WERI-Rb-1 (cell line): Measurements from ENCODE around the gene POU6F2.
"Not testable (repeated sequence)": the region's sequence is repeated elsewhere in the genome, so short reads cannot be mapped to it uniquely, and the experiment has no call there.

Source experiments
- DNase-seq: peaks from one replicate; pipeline ENCODE4 v3.0.0-alpha.2; 2020
- H3K27ac ChIP-seq: fragments of 250-450 bp; sonication (Bioruptor Pico); 2 replicates; pipeline ENCODE4 v1.5.1; 2020; ENCODE audit warnings: mild to moderate bottlenecking, moderate library complexity
- H3K27me3 ChIP-seq: fragments of 250-450 bp; sonication (Bioruptor Pico); 2 replicates; pipeline ENCODE4 v1.5.1; 2021; ENCODE audit warnings: mild to moderate bottlenecking, low read depth, moderate library complexity; ENCODE audit not compliant: insufficient read depth, severe bottlenecking
- H3K36me3 ChIP-seq: fragments of 250-450 bp; sonication (Bioruptor Pico); 2 replicates; pipeline ENCODE4 v1.5.1; 2020; ENCODE audit warnings: mild to moderate bottlenecking, moderate library complexity
- H3K4me3 ChIP-seq: 2 replicates; pipeline ENCODE4 v1.5.1; 2011; ENCODE audit warnings: low read depth, mild to moderate bottlenecking, control low read depth, low read length
- H3K9me3 ChIP-seq: fragments of 250-450 bp; sonication (Bioruptor Pico); 2 replicates; pipeline ENCODE4 v1.5.1; 2021; ENCODE audit warnings: mild to moderate bottlenecking, moderate library complexity; ENCODE audit not compliant: severe bottlenecking
- CTCF ChIP-seq: IDR thresholded peaks from 2 replicates; pipeline ENCODE4 v1.5.1; 2011; ENCODE audit warnings: low read depth, mild to moderate bottlenecking, control low read depth, inconsistent platforms, low read length

POU6F2 gene

DNA sequence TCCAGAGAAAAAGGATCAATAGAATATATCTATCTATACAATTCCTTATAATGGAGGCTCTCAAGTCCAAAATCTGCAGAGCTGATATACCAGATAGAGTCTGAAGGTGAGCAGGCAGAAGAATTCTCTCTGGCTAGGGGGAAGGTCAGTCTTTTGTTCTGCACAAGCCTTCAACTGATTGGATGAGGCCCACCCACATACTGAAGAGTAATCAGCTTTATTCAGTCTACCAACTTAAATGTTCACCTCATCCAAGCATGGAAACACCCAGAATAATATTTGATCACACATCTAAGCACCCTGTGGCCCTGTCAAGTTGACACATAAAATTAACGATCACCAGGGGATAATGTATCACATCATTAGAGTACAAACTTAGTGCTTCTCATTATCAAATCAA is 394.7 kb downstream of the POU6F2 start:
- Histone ChIP-seq H3K27me3 (no peaks in the 10 kb centered on the region), H3K27ac (no peak overlapping the region), H3K36me3 (no peaks in the 10 kb centered on the region), H3K4me3 (no peak overlapping the region), H3K9me3 (no peaks in the 10 kb centered on the region)
- no peak for DNase-seq
- no peak for TF ChIP-seq CTCF

- Histone ChIP-seq H3K4me3 (no peak overlapping the region), H3K27ac (no peak overlapping the region), H3K36me3 (no peaks in the 10 kb centered on the region), H3K27me3 (no peaks in the 10 kb centered on the region), H3K9me3 (no peaks in the 10 kb centered on the region)
- DNase-seq: no peak
- no peak for TF ChIP-seq CTCF
Observed at GRCh38 chr7:39374436-39375040, 396.8 kb downstream of the POU6F2 start.

- H3K27me3 ChIP-seq: no peaks in the 10 kb centered on the region
- DNase-seq: no peak
- no peak for TF ChIP-seq CTCF
Observed at GRCh38 chr7:39375047-39375873, 397.6 kb downstream of the POU6F2 start.

DNA sequence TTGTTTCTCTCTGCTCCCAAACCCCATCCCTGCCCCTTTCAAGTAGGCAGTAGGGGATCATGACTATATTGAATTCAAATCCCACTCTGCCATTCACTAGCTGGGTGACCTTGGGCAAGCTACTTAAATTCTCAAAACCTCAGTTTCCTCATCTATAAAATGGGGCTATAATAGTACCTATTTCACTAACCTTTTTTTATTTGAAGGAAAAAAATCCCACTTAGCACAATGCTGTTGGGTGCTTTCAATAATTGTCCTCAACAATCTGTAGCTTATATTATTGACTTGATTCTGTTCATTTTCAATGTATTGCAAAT is 398.1 kb downstream of the POU6F2 start:
- no peaks in the 10 kb centered on the region for H3K9me3 ChIP-seq
- no peak for TF ChIP-seq CTCF
- H3K27me3 ChIP-seq: no peaks in the 10 kb centered on the region
- no peak overlapping the region for H3K27ac ChIP-seq
- DNase-seq: no peak
- H3K4me3 ChIP-seq: no peak overlapping the region
- H3K36me3 ChIP-seq: no peaks in the 10 kb centered on the region

More at GRCh38 chr7:39375047-39375873, 397.6 kb downstream of the POU6F2 start:
- H3K4me3 ChIP-seq: no peak overlapping the region
- H3K36me3 ChIP-seq: no peaks in the 10 kb centered on the region
- H3K27ac ChIP-seq: no peak overlapping the region
- no peaks in the 10 kb centered on the region for H3K9me3 ChIP-seq

GRCh38 chr7:39376881-39377280 is 399.2 kb downstream of the POU6F2 start:
- not testable (repeated sequence) for DNase-seq, H3K36me3 ChIP-seq, H3K4me3 ChIP-seq, H3K9me3 ChIP-seq, H3K27me3 ChIP-seq, H3K27ac ChIP-seq

GRCh38 chr7:39379416-39379815 is 401.7 kb downstream of the POU6F2 start:
- DNase-seq: no peak
- no peaks in the 10 kb centered on the region for H3K36me3 ChIP-seq
- no peak overlapping the region for H3K4me3 ChIP-seq
- H3K9me3 ChIP-seq: no peaks in the 10 kb centered on the region
- no peak overlapping the region for H3K27ac ChIP-seq
- H3K27me3 ChIP-seq: no peaks in the 10 kb centered on the region
- no peak for TF ChIP-seq CTCF
